Prostate gland (tissue), 2 donors: Measurements from ENCODE around the gene CT55. TPM values are rescaled to one million over a fixed set of nuclear protein-coding genes. Genes with fewer than 3 reads are reported as not detected.
"Not testable (repeated sequence)": the region's sequence is repeated elsewhere in the genome, so short reads cannot be mapped to it uniquely, and the experiment has no call there.

Experiments used
- DNase-seq: peaks from one replicate; pipeline ENCODE4 v3.0.0-alpha.2; 2019; ENCODE audit warnings: low spot score
- H3K27ac ChIP-seq, 2 donors: fragments of 200-600 bp; sonication (generic); 2 replicates each; pipeline ENCODE4 v1.5.1; 2017 to 2019
- H3K27me3 ChIP-seq: fragments of 200-600 bp; sonication (generic); replicated peaks from 2 replicates; pipeline ENCODE4 v1.5.1; 2019; ENCODE audit not compliant: insufficient read depth
- H3K36me3 ChIP-seq, 2 donors: fragments of 200-600 bp; sonication (generic); 1 replicate in 1 of 2; 2 replicates in 1 of 2; pipeline versions ENCODE4 v1.5.1 to v1.8.1; 2017 to 2019
- H3K4me1 ChIP-seq: fragments of 200-600 bp; sonication (generic); replicated peaks from 2 replicates; pipeline ENCODE4 v1.5.1; 2019
- H3K4me3 ChIP-seq, 2 donors: fragments of 200-600 bp; sonication (generic); 2 replicates each; pipeline ENCODE4 v1.5.1; 2017 to 2019
- H3K9me3 ChIP-seq: fragments of 200-600 bp; sonication (generic); 2 replicates; pipeline ENCODE4 v1.5.1; 2017
- POLR2A ChIP-seq: fragments of 450-650 bp; IDR thresholded peaks from one replicate; pipeline ENCODE4 v1.6.1; 2016; ENCODE audit warnings: antibody characterized with exemption, mild to moderate bottlenecking
- POLR2AphosphoS5 ChIP-seq: sonication (generic); formaldehyde crosslinking; IDR thresholded peaks from one replicate; pipeline ENCODE4 v1.6.1; 2017; ENCODE audit warnings: antibody characterized with exemption
- WGBS: methylation state at CpG from one replicate; pipeline ENCODE4 v1.1.5; 2018; 5-methylcytosine and 5-hydroxymethylcytosine counted together
- intact Hi-C: fragments of 100-400 bp; cut with DNase I; formaldehyde crosslinking; loops from one replicate; pipeline ENCODE4 v1.14.2; 2022
- total RNA-seq, 2 donors: library from RNA; depleted of rRNA; stranded (reverse); fragments of >200 nt; gene quantifications; one replicate each; pipeline ENCODE4 v1.1.0, GENCODE V29; 2016
- TF ChIP-seq, protein P1 (sequence below), 4 experiments: fragments of 200-600 bp in 2 of 4; fragments of 450-650 bp in 2 of 4; sonication (generic) in 2 of 4; IDR thresholded peaks; 1 replicate in 3 of 4; 2 replicates in 1 of 4; pipeline ENCODE4 v1.5.1; 2016 to 2019; ENCODE audit warnings: antibody characterized with exemption in 4 of 4, mild to moderate bottlenecking in 2 of 4, moderate library complexity in 2 of 4

CT55 gene
- total RNA-seq = 1 to 10 TPM in 1 of 2 donors, not detected in 1; 2.5 TPM

DNA sequence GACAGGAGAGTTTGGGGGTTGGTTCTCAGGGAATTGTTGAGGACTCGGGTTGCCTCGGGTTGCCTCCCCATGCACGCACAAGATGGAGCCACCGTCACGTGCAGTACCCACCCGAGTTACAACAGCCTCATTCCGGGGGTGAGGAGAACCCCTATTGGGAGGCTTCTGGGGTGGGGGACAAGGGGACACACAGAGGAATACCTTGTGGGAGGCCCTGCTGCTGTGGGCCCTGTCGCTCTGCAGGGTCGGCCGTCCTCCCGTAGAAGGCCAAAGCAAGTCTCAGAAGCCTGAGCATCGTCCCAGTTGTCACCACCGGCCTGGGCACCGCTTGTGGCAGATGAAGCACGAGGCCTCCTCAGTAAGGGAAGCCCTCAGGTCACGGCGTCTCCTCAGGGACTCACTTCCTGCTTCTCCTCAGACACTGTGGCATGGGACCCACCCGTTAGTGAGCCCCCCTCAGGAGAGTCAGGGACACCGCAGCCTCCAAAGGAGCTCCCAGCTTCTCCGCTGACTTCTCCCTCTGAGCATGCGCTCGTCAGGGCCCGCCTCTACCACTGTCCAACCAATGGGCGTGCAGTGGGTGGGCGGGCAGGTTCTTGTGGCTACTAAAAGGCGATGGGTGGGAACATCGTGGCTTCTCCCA is at the start of gene CT55:
Gene CT55 (minus strand): TSS at position 522 of the 643 bp plus-strand sequence. CDS start 227 bp downstream, at position 295.
- H3K9me3 ChIP-seq = no peaks in the 10 kb centered on the region
- TF ChIP-seq POLR2A (no peak), POLR2AphosphoS5 (no peak)
- TF ChIP-seq, protein P1, sequence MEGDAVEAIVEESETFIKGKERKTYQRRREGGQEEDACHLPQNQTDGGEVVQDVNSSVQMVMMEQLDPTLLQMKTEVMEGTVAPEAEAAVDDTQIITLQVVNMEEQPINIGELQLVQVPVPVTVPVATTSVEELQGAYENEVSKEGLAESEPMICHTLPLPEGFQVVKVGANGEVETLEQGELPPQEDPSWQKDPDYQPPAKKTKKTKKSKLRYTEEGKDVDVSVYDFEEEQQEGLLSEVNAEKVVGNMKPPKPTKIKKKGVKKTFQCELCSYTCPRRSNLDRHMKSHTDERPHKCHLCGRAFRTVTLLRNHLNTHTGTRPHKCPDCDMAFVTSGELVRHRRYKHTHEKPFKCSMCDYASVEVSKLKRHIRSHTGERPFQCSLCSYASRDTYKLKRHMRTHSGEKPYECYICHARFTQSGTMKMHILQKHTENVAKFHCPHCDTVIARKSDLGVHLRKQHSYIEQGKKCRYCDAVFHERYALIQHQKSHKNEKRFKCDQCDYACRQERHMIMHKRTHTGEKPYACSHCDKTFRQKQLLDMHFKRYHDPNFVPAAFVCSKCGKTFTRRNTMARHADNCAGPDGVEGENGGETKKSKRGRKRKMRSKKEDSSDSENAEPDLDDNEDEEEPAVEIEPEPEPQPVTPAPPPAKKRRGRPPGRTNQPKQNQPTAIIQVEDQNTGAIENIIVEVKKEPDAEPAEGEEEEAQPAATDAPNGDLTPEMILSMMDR (IDR thresholded peaks at IDR 0.05) = no peak
- WGBS = 94% methylated on average over 27 of the region's 27 CpGs
- no peak within 1 kb of the TSS for H3K27ac ChIP-seq
- H3K27me3 ChIP-seq = no peaks in the 10 kb centered on the region
- H3K36me3 ChIP-seq = no peaks in the 10 kb centered on the region
- intact Hi-C loops = no loop called here
- H3K4me1 ChIP-seq = no peaks in the 10 kb centered on the region
- DNase-seq = no peak
- no peak within 1 kb of the TSS for H3K4me3 ChIP-seq

DNA sequence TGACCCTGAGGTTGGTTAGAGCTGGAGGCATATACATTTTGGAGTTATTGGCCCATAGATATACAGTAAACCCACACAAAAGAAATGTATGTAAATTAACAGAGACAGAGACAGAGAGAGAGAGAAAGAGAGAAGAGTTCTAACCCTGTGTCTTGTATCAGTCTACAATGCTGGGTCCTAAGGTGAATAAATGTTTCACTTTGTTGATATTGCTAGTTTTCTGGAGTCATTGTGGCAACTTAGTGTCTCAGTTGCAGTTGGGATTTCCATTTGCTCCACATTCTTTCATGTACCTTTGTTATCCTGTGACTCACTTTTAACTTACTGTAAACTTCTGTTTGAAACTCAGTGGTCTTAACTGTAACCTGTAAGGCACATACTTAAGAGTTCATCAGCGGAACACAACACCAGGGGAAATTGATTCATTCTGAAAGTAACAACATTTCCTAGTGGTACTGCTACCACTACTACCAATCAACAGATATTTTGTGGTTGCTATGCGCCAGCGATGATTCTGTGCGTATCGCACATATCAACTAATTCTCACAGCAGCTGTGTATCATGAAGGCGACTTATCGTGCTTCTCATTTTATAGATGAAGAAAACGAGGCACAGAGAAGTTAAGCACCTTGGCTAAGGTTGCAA is 42.1 kb upstream of the CT55 start:
- WGBS = 85% methylated on average over 8 of the region's 8 CpGs
- intact Hi-C loops = no loop called here
- Histone ChIP-seq H3K9me3 (no peaks in the 10 kb centered on the region), H3K4me3 (no peak overlapping the region), H3K27me3 (no peaks in the 10 kb centered on the region), H3K36me3 (no peaks in the 10 kb centered on the region), H3K4me1 (no peaks in the 10 kb centered on the region), H3K27ac (no peak overlapping the region)
- TF ChIP-seq POLR2AphosphoS5 (no peak), POLR2A (no peak)
- TF ChIP-seq, protein P1 (IDR thresholded peaks at IDR 0.05) = no peak
- DNase-seq = no peak

DNA sequence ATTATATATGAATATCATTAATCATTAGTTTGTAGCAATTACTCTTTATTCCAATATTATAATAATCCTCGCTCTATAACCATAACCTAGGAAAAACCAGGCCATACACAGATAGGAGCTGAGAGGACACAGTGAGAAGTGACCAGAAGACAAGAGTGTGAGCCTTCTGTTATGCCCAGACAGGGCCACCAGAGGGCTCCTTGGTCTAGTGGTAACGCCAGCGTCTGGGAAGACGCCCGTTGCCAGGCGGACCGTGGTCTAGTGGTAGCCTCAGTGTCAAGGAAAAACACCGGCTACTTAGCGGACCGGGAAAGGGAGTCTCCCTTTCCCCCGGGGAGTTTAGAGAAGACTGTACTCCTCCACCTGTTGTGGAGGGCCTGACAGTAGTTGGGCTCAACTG is 35.2 kb upstream of the CT55 start:
- DNase-seq = peak; percentile 7
- H3K36me3 ChIP-seq, intact Hi-C loops, H3K27ac ChIP-seq, H3K4me3 ChIP-seq, H3K9me3 ChIP-seq, H3K27me3 ChIP-seq, H3K4me1 ChIP-seq: not testable (repeated sequence)
- WGBS = 36% methylated on average over 11 of the region's 11 CpGs
- TF ChIP-seq, protein P1 (IDR thresholded peaks at IDR 0.05) = peak in 2 of 4 experiments; percentile 53

DNA sequence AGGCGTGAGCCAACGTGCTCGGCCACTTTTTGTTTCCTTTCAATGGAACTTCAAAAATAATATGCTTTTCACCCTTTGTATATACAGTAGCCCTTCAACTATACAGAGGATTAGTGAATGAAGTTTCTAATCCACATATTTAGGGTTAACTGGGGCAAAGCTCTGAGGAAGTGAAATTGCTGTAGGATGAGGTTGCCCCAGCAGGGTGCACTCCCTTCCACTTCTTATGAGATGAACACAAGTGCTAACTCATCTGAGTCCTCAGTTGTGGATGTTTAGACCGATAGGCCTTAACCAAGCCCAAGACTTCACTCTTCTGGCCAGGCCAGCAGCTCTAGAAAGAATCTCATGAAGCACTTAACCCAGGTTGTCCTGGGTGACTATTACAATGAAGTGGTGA is 29.1 kb upstream of the CT55 start:
- no peak for DNase-seq
- Histone ChIP-seq H3K27ac (no peak overlapping the region), H3K4me3 (no peak overlapping the region), H3K9me3 (no peaks in the 10 kb centered on the region), H3K27me3 (no peaks in the 10 kb centered on the region), H3K4me1 (no peaks in the 10 kb centered on the region), H3K36me3 (no peaks in the 10 kb centered on the region)
- intact Hi-C loops = no loop called here
- WGBS = 75% methylated on average over 4 of the region's 4 CpGs
- no peak for TF ChIP-seq POLR2A
- TF ChIP-seq, protein P1 (IDR thresholded peaks at IDR 0.05) = no peak
- TF ChIP-seq POLR2AphosphoS5 = no peak

DNA sequence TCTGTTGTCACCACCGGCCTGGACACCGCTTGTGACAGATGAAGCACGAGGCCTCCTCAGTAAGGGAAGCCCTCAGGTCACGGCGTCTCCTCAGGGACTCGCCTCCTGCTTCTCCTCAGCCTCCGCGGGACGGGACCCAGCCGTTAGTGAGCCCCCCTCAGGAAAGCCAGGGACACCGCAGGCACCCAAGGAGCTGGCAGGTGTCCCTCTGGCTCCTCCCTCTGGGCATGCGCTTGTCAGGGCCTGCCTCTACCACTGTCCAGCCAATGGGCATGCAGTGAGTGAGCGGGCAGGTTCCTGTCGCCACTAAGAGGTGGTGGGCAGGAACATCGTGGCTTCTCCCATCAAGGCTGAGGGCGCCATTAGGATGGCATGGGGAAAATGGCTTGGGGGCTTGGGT is 23.5 kb upstream of the CT55 start:
- H3K27me3 ChIP-seq = no peaks in the 10 kb centered on the region
- no peak overlapping the region for H3K27ac ChIP-seq
- no peaks in the 10 kb centered on the region for H3K4me1 ChIP-seq
- no peaks in the 10 kb centered on the region for H3K36me3 ChIP-seq
- DNase-seq = no peak
- H3K4me3 ChIP-seq = no peak overlapping the region
- no peaks in the 10 kb centered on the region for H3K9me3 ChIP-seq
- 90% methylated on average over 4 of the region's 16 CpGs for WGBS
- intact Hi-C loops = no loop called here
- TF ChIP-seq, protein P1 (IDR thresholded peaks at IDR 0.05) = no peak
- TF ChIP-seq POLR2AphosphoS5 (no peak), POLR2A (no peak)
